HepG2 (cell line): Measurements from ENCODE around the gene TEKT5. TPM values are rescaled to one million over a fixed set of nuclear protein-coding genes. Genes with fewer than 3 reads are reported as not detected.

Experiments
- ATAC-seq: fragments of 200-7000 bp; cut with Tn5 transposase; 3 replicates; pipeline ENCODE4 v1.9.1; 2020; ENCODE audit warnings: mild to moderate bottlenecking, moderate library complexity
- BruUV-seq: library from RNA; stranded (reverse); fragments of 400-500 nt; replicated peaks from 2 replicates; lab custom pipeline; 2021; lab: Mats Ljungman, UMichigan
- CTCF ChIA-PET: fragments of 300-600 bp; formaldehyde crosslinking; extraction: SDS; loops from one replicate; lab custom pipeline; 2021; ENCODE audit warnings: low total read pairs, inconsistent platforms, low intra/inter-chr PET ratio; lab: Yijun Ruan, JAX
- POLR2A ChIA-PET: fragments of 350-600 bp; sonication (Branson Sonifier 250); formaldehyde crosslinking; loops from one replicate; lab custom pipeline; 2020; ENCODE audit warnings: antibody characterized with exemption, inconsistent platforms; lab: Yijun Ruan, JAX
- DNase-seq: peaks from one replicate; pipeline ENCODE4 v3.0.0-alpha.2; 2015; ENCODE audit warnings: low spot score
- FAIRE-seq: peaks from 3 replicates; lab custom pipeline; 2011; peaks lifted over from hg19 to GRCh38; lab: Jason Lieb, UNC
- H2AFZ ChIP-seq: one replicate; pipeline ENCODE4 v1.6.1; 2011; ENCODE audit warnings: low read length, inconsistent platforms
- H3K27ac ChIP-seq: fragments of 300-600 bp; 3 replicates; pipeline ENCODE4 v1.8.0; 2011; ENCODE audit warnings: mixed run types, mild to moderate bottlenecking, mixed read lengths, low read length, inconsistent platforms; ENCODE audit not compliant: insufficient read depth; ENCODE audit errors: extremely low read length
- H3K27me3 ChIP-seq, 2 experiments: fragments of 200-600 bp in 1 of 2; 2 replicates in 1 of 2; 3 replicates in 1 of 2; pipeline versions ENCODE4 v1.6.0 to v1.8.0; 2011; ENCODE audit warnings: low read length in 2 of 2, mild to moderate bottlenecking in 2 of 2, moderate library complexity in 2 of 2, inconsistent platforms in 1 of 2; ENCODE audit not compliant: insufficient read depth in 2 of 2, control insufficient read depth in 1 of 2
- H3K36me3 ChIP-seq, 2 experiments: fragments of 200-600 bp in 1 of 2; replicated peaks in 1 of 2; 2 replicates in 1 of 2; 3 replicates in 1 of 2; pipeline versions ENCODE4 v1.5.1 to v1.8.0; 2011; ENCODE audit warnings: low read length in 2 of 2, inconsistent platforms in 1 of 2; ENCODE audit not compliant: insufficient read depth in 2 of 2, control insufficient read depth in 1 of 2
- H3K4me1 ChIP-seq: 2 replicates; pipeline ENCODE4 v1.5.1; 2012; ENCODE audit warnings: low read length, inconsistent platforms; ENCODE audit not compliant: insufficient read depth
- H3K4me2 ChIP-seq: 2 replicates; pipeline ENCODE4 v1.6.0; 2011; ENCODE audit warnings: low read depth, low read length, inconsistent platforms
- H3K4me3 ChIP-seq, 3 experiments: fragments of 200-600 bp in 1 of 3; sonication (generic), shearing (Covaris generic) in 1 of 3; replicated peaks in 1 of 3; 2 replicates each; pipeline ENCODE4 v1.5.1; 2011 to 2016; ENCODE audit warnings: low read length in 3 of 3, inconsistent platforms in 2 of 3, low read depth in 2 of 3, mild to moderate bottlenecking in 2 of 3, control low read depth in 1 of 3, mixed read lengths in 1 of 3; ENCODE audit not compliant: insufficient read depth in 1 of 3
- H3K79me2 ChIP-seq: one replicate; pipeline ENCODE4 v1.6.1; 2011; ENCODE audit warnings: low read length, inconsistent platforms; ENCODE audit not compliant: insufficient read depth
- H3K9ac ChIP-seq: 2 replicates; pipeline ENCODE4 v1.6.0; 2011; ENCODE audit warnings: mild to moderate bottlenecking, low read depth, low read length, inconsistent platforms; ENCODE audit not compliant: insufficient read depth
- H3K9me3 ChIP-seq: 2 replicates; pipeline ENCODE4 v1.5.1; 2012; ENCODE audit warnings: mild to moderate bottlenecking, low read length
- H4K20me1 ChIP-seq: 2 replicates; pipeline ENCODE4 v1.6.0; 2011; ENCODE audit warnings: inconsistent platforms, mild to moderate bottlenecking, low read length, moderate library complexity; ENCODE audit not compliant: insufficient read depth
- BRF2 ChIP-seq: sonication (generic); formaldehyde crosslinking; IDR thresholded peaks from 2 replicates; pipeline ENCODE4 v1.8.1; 2022; ENCODE audit warnings: mild to moderate bottlenecking, missing genetic modification reagents
- CREM ChIP-seq, 2 experiments: sonication (generic) in 1 of 2; formaldehyde crosslinking in 1 of 2; IDR thresholded peaks; 2 replicates each; pipeline versions ENCODE4 v1.4.0 to v1.6.1; 2016 to 2020; ENCODE audit warnings: antibody characterized with exemption in 1 of 2, mild to moderate bottlenecking in 1 of 2, missing genetic modification reagents in 1 of 2
- CSRNP2 ChIP-seq: sonication (generic); formaldehyde crosslinking; conservative IDR thresholded peaks from 2 replicates; pipeline ENCODE4 v1.8.0; 2022; ENCODE audit warnings: low read depth, missing genetic modification reagents
- LCORL ChIP-seq, 2 experiments: fragments of 450-650 bp in 1 of 2; sonication (generic) in 1 of 2; formaldehyde crosslinking in 1 of 2; IDR thresholded peaks; 2 replicates each; pipeline versions ENCODE4 v1.5.0 to v1.6.1; 2017 to 2020; ENCODE audit warnings: antibody characterized with exemption in 1 of 2, missing genetic modification reagents in 1 of 2
- NFKB2 ChIP-seq: sonication (generic); formaldehyde crosslinking; IDR thresholded peaks from 2 replicates; pipeline ENCODE4 v1.4.0; 2020; ENCODE audit warnings: missing genetic modification reagents, borderline replicate concordance
- STAG1 ChIP-seq: sonication (generic); formaldehyde crosslinking; IDR thresholded peaks from 2 replicates; pipeline ENCODE4 v1.4.0; 2020; ENCODE audit warnings: missing genetic modification reagents
- THYN1 ChIP-seq: sonication (generic); formaldehyde crosslinking; IDR thresholded peaks from 2 replicates; pipeline ENCODE4 v1.8.1; 2023; ENCODE audit warnings: low read depth, mild to moderate bottlenecking, moderate library complexity, missing genetic modification reagents, borderline replicate concordance
- XBP1 ChIP-seq: sonication (generic); formaldehyde crosslinking; IDR thresholded peaks from 2 replicates; pipeline ENCODE4 v1.5.0; 2020; ENCODE audit warnings: missing genetic modification reagents
- ZFP36L1 ChIP-seq: sonication (generic); formaldehyde crosslinking; IDR thresholded peaks from 2 replicates; pipeline ENCODE4 v1.8.0; 2022; ENCODE audit warnings: mild to moderate bottlenecking, missing genetic modification reagents, moderate library complexity
- ZMYM3 ChIP-seq: sonication (generic); formaldehyde crosslinking; IDR thresholded peaks from 2 replicates; pipeline ENCODE4 v1.5.1; 2020; ENCODE audit warnings: mild to moderate bottlenecking, missing genetic modification reagents
- ZMYM4 ChIP-seq: sonication (generic); formaldehyde crosslinking; IDR thresholded peaks from 2 replicates; pipeline ENCODE4 v1.8.1; 2023; ENCODE audit warnings: mild to moderate bottlenecking, missing genetic modification reagents
- ZNF501 ChIP-seq: sonication (generic); formaldehyde crosslinking; IDR thresholded peaks from 2 replicates; pipeline ENCODE4 v1.5.1; 2020; ENCODE audit warnings: mild to moderate bottlenecking, moderate library complexity, missing genetic modification reagents
- ZNF788 ChIP-seq: sonication (generic); formaldehyde crosslinking; IDR thresholded peaks from 2 replicates; pipeline ENCODE4 v1.5.0; 2020; ENCODE audit warnings: mild to moderate bottlenecking, missing genetic modification reagents, borderline replicate concordance
- ZNF850 ChIP-seq: sonication (generic); formaldehyde crosslinking; conservative IDR thresholded peaks from 2 replicates; pipeline ENCODE4 v1.9.0; 2021; ENCODE audit warnings: mild to moderate bottlenecking, missing genetic modification reagents
- ZXDC ChIP-seq: sonication (generic); formaldehyde crosslinking; IDR thresholded peaks from 2 replicates; pipeline ENCODE4 v1.5.0; 2020; ENCODE audit warnings: mild to moderate bottlenecking, missing genetic modification reagents
- WGBS: methylation state at CpG from one replicate; pipeline ENCODE4 v1.1.6; 2017; ENCODE audit warnings: low lambda C conversion rate; 5-methylcytosine and 5-hydroxymethylcytosine counted together
- in situ Hi-C: cut with HindIII; loops from 2 replicates; pipeline ENCODE4 v1.10.0; 2017; ENCODE audit warnings: low pct_unique_long_range_greater_than_20kb; ENCODE audit not compliant: extremely low pct_ligation_motif_present
- intact Hi-C: fragments of 100-400 bp; cut with micrococcal nuclease; formaldehyde crosslinking; loops from one replicate; pipeline ENCODE4 v1.10.0; 2022; ENCODE audit not compliant: unreplicated experiment
- polyA plus RNA-seq, 8 experiments: library from polyadenylated mRNA; depleted of rRNA in 3 of 8; stranded (reverse) in 7 of 8; unstranded in 1 of 8; fragments of >200 nt; fragmentation: Illumina TruSeq in 4 of 8; extraction: Trizol in 4 of 8; gene quantifications; 2 replicates each; pipeline versions ENCODE4 v1.2.1 to v1.2.3, GENCODE V29; 2011 to 2016; ENCODE audit warnings: low read depth in 4 of 8, missing spikeins in 1 of 8, mixed read lengths in 1 of 8; ENCODE audit not compliant: insufficient read depth in 1 of 8
- total RNA-seq, 5 experiments: library from RNA; depleted of rRNA; stranded (reverse); fragments of >200 nt; fragmentation: Illumina TruSeq; extraction: Trizol; gene quantifications; 2 replicates each; pipeline ENCODE4 v1.2.3, GENCODE V29; 2016; ENCODE audit warnings: low read depth in 1 of 5
- TF ChIP-seq, protein P1 (sequence below): IDR thresholded peaks from 2 replicates; pipeline ENCODE4 v1.6.1; 2016

Gene TEKT5
- total and polyA plus RNA-seq, 2 of the 13 experiments (the other 11 are each of a cell fraction or from before 2014, with no cell fraction given) = 0.16 TPM; not detected in 1

DNA sequence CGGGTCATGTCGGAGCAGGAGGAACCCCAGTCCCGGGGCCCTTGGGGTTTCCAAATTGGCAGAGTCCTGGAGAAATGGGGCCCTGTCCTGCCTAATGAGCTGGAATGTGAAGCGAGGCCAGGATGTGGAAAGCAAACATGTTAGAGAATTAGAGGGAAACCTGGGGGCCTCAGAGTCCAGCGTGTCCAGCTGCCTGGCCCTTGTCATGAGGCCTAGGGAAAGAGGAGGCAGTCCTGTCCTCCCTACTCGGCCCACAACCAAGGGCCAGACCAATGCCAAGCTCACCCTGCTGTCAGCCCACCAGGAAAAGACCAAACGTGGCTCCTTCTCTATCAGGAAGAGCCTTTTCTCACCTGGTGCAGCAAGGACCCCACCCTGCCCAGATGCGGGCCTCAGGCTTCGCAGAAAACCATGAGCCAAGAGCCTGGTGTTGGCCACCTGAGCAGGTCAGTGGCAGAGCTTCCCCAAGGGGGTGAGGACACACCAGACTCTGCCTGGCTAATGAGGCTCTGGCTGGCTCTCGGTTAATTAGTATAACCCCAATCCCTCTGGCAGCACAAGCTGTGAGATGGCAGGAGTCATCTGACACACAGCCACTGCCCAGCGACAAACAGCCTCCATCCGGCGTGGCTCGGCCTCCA lies 10.1 kb downstream of the TEKT5 start (continued):
- TF ChIP-seq NFKB2 (CRISPR knock-in tag) (peak; percentile 42; the same call in 1 of the 2 replicates), BRF2 (CRISPR knock-in tag) (no peak), ZNF788 (0 out of 2 replicates have a peak, but pooled peaks have one; percentile 22), ZMYM4 (CRISPR knock-in tag) (peak; percentile 25; the same call in 1 of the 2 replicates), ZNF501 (CRISPR knock-in tag) (peak; percentile 53; the same call in 1 of the 2 replicates)
- TF ChIP-seq, all 625 proteins: peak for 32

- ATAC-seq (no peak), FAIRE-seq (no peak), DNase-seq (no peak)
- no peak overlapping the region for H3K4me3 ChIP-seq
- no peak overlapping the region for H3K27ac ChIP-seq
- H2AFZ ChIP-seq = no peak overlapping the region
- H3K4me2 ChIP-seq = no peak overlapping the region
- H3K27me3 ChIP-seq = peaks cover 4 to 27% of the 10 kb centered on the region in 2 experiments; a peak in 3 of 5 replicates
- no peaks in the 10 kb centered on the region for H3K36me3 ChIP-seq
- POLR2A ChIA-PET = no interaction called here
- 36% methylated on average over 8 of the region's 8 CpGs for WGBS
- BruUV-seq = no TSS peak
- intact Hi-C loops = no loop called here
- in situ Hi-C loops = no loop called here
- CTCF ChIA-PET = no interaction called here
- H3K4me1 ChIP-seq = peaks cover 29% of the 10 kb centered on the region
- no peak overlapping the region for H3K9ac ChIP-seq
- no peaks in the 10 kb centered on the region for H4K20me1 ChIP-seq
- H3K9me3 ChIP-seq = no peaks in the 10 kb centered on the region
- H3K79me2 ChIP-seq = no peaks in the 10 kb centered on the region
- TF ChIP-seq ZFP36L1 (CRISPR knock-in tag) = no peak
- TF ChIP-seq XBP1 (CRISPR knock-in tag) = no peak
- no peak for TF ChIP-seq THYN1 (CRISPR knock-in tag)
- no peak for TF ChIP-seq ZMYM3 (CRISPR knock-in tag)
- TF ChIP-seq CSRNP2 (CRISPR knock-in tag) = no peak
- TF ChIP-seq ZXDC (CRISPR knock-in tag) = no peak
- no peak for TF ChIP-seq STAG1 (CRISPR knock-in tag)
- TF ChIP-seq CREM (IDR thresholded peaks at IDR 0.05) = no peak
- TF ChIP-seq CREM (CRISPR knock-in tag; IDR thresholded peaks at IDR 0.05) = no peak
- TF ChIP-seq, protein P1, sequence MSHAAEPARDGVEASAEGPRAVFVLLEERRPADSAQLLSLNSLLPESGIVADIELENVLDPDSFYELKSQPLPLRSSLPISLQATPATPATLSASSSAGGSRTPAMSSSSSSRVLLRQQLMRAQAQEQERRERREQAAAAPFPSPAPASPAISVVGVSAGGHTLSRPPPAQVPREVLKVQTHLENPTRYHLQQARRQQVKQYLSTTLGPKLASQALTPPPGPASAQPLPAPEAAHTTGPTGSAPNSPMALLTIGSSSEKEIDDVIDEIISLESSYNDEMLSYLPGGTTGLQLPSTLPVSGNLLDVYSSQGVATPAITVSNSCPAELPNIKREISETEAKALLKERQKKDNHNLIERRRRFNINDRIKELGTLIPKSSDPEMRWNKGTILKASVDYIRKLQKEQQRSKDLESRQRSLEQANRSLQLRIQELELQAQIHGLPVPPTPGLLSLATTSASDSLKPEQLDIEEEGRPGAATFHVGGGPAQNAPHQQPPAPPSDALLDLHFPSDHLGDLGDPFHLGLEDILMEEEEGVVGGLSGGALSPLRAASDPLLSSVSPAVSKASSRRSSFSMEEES (CRISPR knock-in tag) = no peak
- no peak for TF ChIP-seq ZNF850 (CRISPR knock-in tag)
- no peak for TF ChIP-seq LCORL (IDR thresholded peaks at IDR 0.05)
- TF ChIP-seq LCORL (CRISPR knock-in tag; IDR thresholded peaks at IDR 0.05) = no peak
Observed at GRCh38 chr16:10683170-10683569, 11.6 kb downstream of the TEKT5 start.
